ENCODE results near the gene PDLIM4.

The PDLIM4 gene

DNA sequence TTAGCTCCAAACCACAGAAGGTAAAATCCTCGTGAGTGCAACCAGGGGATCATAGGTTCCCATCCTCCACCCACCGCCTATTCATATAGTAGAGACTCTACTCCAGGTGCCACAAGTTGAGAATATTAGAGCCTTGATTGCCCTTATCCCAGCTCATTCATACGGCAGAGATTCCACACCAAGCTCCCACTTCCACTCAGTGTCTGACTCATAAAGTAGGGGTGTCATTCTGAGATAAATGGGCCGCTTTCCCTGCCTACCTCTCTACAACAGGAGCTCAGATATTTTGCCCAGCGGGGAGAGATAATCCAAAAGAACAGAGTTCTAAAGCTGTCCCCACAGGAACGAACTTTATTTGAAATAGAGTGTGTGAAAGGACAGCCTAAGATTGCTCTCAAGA is 46.1 kb downstream of the PDLIM4 start:
- H3K36me3 ChIP-seq (ENCODE audit: control insufficient read depth in 5 of 5, insufficient read depth in 5 of 5, low read length in 5 of 5): peaks cover 0 to 4% (median 0%) of the 10 kb centered on the region in 5 donors
- no peaks in the 10 kb centered on the region for H3K4me1 ChIP-seq (ENCODE audit: control insufficient read depth in 5 of 5, insufficient read depth in 5 of 5, low read length in 5 of 5)
- no peak overlapping the region for H3K9ac ChIP-seq (ENCODE audit: low read length in 5 of 5)
- H3K27me3 ChIP-seq (ENCODE audit: control insufficient read depth in 5 of 5, insufficient read depth in 4 of 5, low read length in 5 of 5): no peaks in the 10 kb centered on the region
- H3K9me3 ChIP-seq (ENCODE audit: control insufficient read depth in 5 of 5, low read length in 5 of 5): peaks cover 0 to 12% (median 4%) of the 10 kb centered on the region in 5 donors
- H3K4me3 ChIP-seq (ENCODE audit: low read depth in 1 of 5, low read length in 5 of 5): no peak overlapping the region
- H3K27ac ChIP-seq (ENCODE audit: low read depth, low read length): no peak overlapping the region

DNA sequence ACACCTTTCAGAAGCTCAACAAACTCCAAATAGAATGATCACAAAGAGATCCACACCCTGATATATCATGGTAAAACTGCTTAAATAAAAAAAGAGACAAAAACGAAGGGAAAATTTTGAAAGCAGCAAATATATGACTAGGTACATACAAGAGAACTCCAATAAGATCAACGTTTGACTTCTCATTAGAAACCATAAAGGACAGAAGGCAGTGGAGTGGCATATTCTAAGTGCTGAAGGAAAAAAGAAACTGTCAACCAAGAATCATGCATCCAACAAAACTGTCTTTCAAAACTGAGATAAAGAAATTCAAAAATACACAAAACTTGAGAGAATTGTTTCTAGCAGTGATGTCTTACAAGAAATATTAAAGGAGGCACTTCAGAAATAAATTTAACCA is 47.9 kb downstream of the PDLIM4 start:
- Histone ChIP-seq H3K36me3 (ENCODE audit: control insufficient read depth in 5 of 5, insufficient read depth in 5 of 5, low read length in 5 of 5) (peaks cover 0 to 4% (median 0%) of the 10 kb centered on the region in 5 donors), H3K27me3 (ENCODE audit: control insufficient read depth in 5 of 5, insufficient read depth in 4 of 5, low read length in 5 of 5) (no peaks in the 10 kb centered on the region), H3K9ac (ENCODE audit: low read length in 5 of 5) (no peak overlapping the region), H3K4me1 (ENCODE audit: control insufficient read depth in 5 of 5, insufficient read depth in 5 of 5, low read length in 5 of 5) (peaks cover 0 to 4% (median 1%) of the 10 kb centered on the region in 5 donors), H3K27ac (ENCODE audit: low read depth, low read length) (no peak overlapping the region), H3K9me3 (ENCODE audit: control insufficient read depth in 5 of 5, low read length in 5 of 5) (peaks cover 0 to 12% (median 4%) of the 10 kb centered on the region in 5 donors), H3K4me3 (ENCODE audit: low read depth in 1 of 5, low read length in 5 of 5) (no peak overlapping the region)

DNA sequence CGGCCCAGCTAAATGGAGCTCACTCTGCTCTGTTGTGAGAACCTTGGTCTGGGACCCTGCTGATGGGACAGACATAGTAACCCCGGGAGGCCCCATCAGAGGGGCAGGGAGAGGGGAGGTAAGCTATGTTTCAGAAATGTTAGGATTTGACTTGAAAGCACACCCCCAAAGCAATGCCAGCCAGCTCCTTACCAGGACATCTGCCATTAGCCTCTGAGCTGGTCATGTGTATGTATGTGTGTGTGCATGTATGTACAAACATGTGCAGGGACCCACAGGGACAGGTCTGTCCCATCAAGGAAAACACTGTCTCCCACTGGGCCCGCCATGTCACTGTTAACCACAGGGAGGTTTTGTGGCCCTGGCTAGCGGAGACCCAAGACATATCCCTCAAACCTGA is 51.2 kb downstream of the PDLIM4 start:
- H3K9me3 ChIP-seq (ENCODE audit: control insufficient read depth in 5 of 5, low read length in 5 of 5): peaks cover 0 to 12% (median 4%) of the 10 kb centered on the region in 5 donors
- peaks cover 0 to 8% (median 7%) of the 10 kb centered on the region in 5 donors for H3K4me1 ChIP-seq (ENCODE audit: control insufficient read depth in 5 of 5, insufficient read depth in 5 of 5, low read length in 5 of 5)
- no peak overlapping the region for H3K27ac ChIP-seq (ENCODE audit: low read depth, low read length)
- no peak overlapping the region for H3K4me3 ChIP-seq (ENCODE audit: low read depth in 1 of 5, low read length in 5 of 5)
- H3K27me3 ChIP-seq (ENCODE audit: control insufficient read depth in 5 of 5, insufficient read depth in 4 of 5, low read length in 5 of 5): no peaks in the 10 kb centered on the region
- no peak overlapping the region for H3K9ac ChIP-seq (ENCODE audit: low read length in 5 of 5)
- no peaks in the 10 kb centered on the region for H3K36me3 ChIP-seq (ENCODE audit: control insufficient read depth in 5 of 5, insufficient read depth in 5 of 5, low read length in 5 of 5)

DNA sequence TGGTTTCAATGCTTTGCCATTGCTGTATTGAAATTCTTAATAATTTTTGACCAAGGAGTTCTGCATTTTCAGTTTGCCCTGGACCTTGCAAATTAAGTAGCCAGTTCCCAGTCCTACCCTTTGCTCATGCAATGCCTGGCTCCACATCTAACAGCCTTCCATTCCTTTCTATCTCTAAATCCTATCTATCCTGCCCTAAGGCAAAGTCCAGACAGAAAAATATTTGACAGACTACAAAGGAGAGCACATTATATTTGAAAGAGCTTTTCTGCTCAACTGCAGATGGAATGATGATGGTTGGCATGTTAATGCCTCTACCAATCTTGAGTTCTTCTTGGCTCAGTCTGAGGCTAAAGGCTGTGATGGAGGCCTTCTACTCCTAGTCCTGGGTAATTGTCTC is 52.2 kb downstream of the PDLIM4 start:
- Histone ChIP-seq H3K9ac (ENCODE audit: low read length in 5 of 5) (no peak overlapping the region), H3K4me3 (ENCODE audit: low read depth in 1 of 5, low read length in 5 of 5) (no peak overlapping the region), H3K36me3 (ENCODE audit: control insufficient read depth in 5 of 5, insufficient read depth in 5 of 5, low read length in 5 of 5) (no peaks in the 10 kb centered on the region), H3K9me3 (ENCODE audit: control insufficient read depth in 5 of 5, low read length in 5 of 5) (peaks cover 0 to 5% (median 4%) of the 10 kb centered on the region in 5 donors), H3K27ac (ENCODE audit: low read depth, low read length) (no peak overlapping the region), H3K27me3 (ENCODE audit: control insufficient read depth in 5 of 5, insufficient read depth in 4 of 5, low read length in 5 of 5) (no peaks in the 10 kb centered on the region), H3K4me1 (ENCODE audit: control insufficient read depth in 5 of 5, insufficient read depth in 5 of 5, low read length in 5 of 5) (peaks cover 0 to 8% (median 7%) of the 10 kb centered on the region in 5 donors)

DNA sequence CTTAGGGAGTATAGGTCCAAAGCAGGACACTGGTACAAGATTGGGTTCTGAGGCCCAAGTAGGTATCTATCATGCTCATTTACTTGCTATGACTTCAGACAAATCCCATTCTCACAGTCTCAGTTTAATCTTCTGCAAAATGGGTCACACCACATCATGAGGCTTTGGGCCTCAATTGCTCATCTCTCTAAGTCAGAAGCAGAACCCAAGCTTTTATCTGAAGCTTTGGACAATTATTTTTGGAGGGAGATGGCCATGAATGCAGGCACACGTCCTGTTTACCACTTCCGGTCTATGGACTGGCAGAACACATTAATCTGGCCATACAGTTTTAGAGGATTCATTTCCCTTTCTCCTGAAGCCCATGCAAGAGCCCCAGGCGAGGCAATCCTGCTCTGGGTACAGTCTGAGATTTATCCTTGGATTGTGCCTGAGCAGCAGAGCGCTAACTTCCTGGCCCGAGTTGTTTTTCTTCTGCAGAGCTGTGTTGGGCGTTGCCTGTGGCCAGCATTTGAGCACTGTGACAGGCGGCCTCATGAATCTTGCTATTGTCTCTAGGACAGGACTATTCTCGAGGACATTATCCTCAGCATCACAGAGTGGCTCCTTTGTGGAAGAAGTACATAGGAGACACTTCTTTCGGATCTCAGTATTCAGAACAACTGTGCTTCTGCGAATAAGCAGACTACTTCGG is 52.8 kb downstream of the PDLIM4 start:
- Histone ChIP-seq H3K4me1 (ENCODE audit: control insufficient read depth in 5 of 5, insufficient read depth in 5 of 5, low read length in 5 of 5) (peaks cover 0 to 8% (median 7%) of the 10 kb centered on the region in 5 donors), H3K9ac (ENCODE audit: low read length in 5 of 5) (no peak overlapping the region), H3K36me3 (ENCODE audit: control insufficient read depth in 5 of 5, insufficient read depth in 5 of 5, low read length in 5 of 5) (no peaks in the 10 kb centered on the region), H3K27ac (ENCODE audit: low read depth, low read length) (no peak overlapping the region), H3K9me3 (ENCODE audit: control insufficient read depth in 5 of 5, low read length in 5 of 5) (peaks cover 0 to 5% (median 2%) of the 10 kb centered on the region in 5 donors), H3K4me3 (ENCODE audit: low read depth in 1 of 5, low read length in 5 of 5) (no peak overlapping the region), H3K27me3 (ENCODE audit: control insufficient read depth in 5 of 5, insufficient read depth in 4 of 5, low read length in 5 of 5) (no peaks in the 10 kb centered on the region)

DNA sequence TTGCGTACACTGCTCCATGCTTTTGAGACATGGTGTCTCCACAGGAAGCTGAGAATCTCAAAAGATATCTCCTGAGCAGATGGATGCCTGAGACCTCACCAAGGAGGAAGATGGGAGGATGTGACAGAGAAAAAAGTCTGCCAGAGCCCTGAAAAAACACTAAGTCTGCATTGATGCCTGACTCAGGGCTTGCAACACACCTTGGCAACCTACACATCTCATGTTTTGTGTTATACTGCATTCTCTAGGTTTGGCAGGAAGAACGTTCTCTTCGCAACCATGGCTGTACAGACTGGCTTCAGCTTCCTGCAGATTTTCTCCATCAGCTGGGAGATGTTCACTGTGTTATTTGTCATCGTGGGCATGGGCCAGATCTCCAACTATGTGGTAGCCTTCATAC is 55.9 kb downstream of the PDLIM4 start:
- Histone ChIP-seq H3K9me3 (ENCODE audit: control insufficient read depth in 5 of 5, low read length in 5 of 5) (no peaks in the 10 kb centered on the region), H3K4me3 (ENCODE audit: low read depth in 1 of 5, low read length in 5 of 5) (no peak overlapping the region), H3K36me3 (ENCODE audit: control insufficient read depth in 5 of 5, insufficient read depth in 5 of 5, low read length in 5 of 5) (peaks cover 0 to 7% (median 0%) of the 10 kb centered on the region in 5 donors), H3K9ac (ENCODE audit: low read length in 5 of 5) (no peak overlapping the region), H3K4me1 (ENCODE audit: control insufficient read depth in 5 of 5, insufficient read depth in 5 of 5, low read length in 5 of 5) (peaks cover 0 to 8% (median 7%) of the 10 kb centered on the region in 5 donors), H3K27me3 (ENCODE audit: control insufficient read depth in 5 of 5, insufficient read depth in 4 of 5, low read length in 5 of 5) (no peaks in the 10 kb centered on the region), H3K27ac (ENCODE audit: low read depth, low read length) (no peak overlapping the region)

DNA sequence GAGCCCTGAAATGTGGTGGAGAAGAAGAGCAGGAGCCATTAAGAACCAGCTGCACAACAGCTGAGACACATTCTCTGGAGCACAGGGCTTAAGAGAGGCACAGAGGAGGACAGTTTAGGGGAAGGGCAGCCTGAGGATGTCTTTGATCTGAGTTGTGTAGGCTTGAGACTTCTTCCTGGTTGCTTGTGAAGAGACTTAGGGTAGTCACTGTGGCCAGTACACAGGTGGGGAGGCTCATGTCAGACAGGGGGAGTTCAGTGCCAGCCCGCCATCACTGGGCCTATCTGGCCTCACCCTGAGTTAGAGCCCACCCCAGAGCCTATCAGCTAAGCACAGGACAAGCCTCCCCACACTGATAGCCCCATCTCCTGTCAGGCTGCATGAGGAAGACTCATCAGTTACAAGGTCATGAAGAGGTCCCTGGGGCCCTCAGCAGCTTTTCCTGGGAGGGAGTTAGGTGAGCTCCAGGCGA is 56.5 kb downstream of the PDLIM4 start:
- no peak overlapping the region for H3K9ac ChIP-seq (ENCODE audit: low read length in 5 of 5)
- H3K4me1 ChIP-seq (ENCODE audit: control insufficient read depth in 5 of 5, insufficient read depth in 5 of 5, low read length in 5 of 5): peaks cover 0 to 8% (median 7%) of the 10 kb centered on the region in 5 donors
- H3K9me3 ChIP-seq (ENCODE audit: control insufficient read depth in 5 of 5, low read length in 5 of 5): no peaks in the 10 kb centered on the region
- H3K27ac ChIP-seq (ENCODE audit: low read depth, low read length): no peak overlapping the region
- peaks cover 0 to 7% (median 0%) of the 10 kb centered on the region in 5 donors for H3K36me3 ChIP-seq (ENCODE audit: control insufficient read depth in 5 of 5, insufficient read depth in 5 of 5, low read length in 5 of 5)
- no peak overlapping the region for H3K4me3 ChIP-seq (ENCODE audit: low read depth in 1 of 5, low read length in 5 of 5)
- H3K27me3 ChIP-seq (ENCODE audit: control insufficient read depth in 5 of 5, insufficient read depth in 4 of 5, low read length in 5 of 5): no peaks in the 10 kb centered on the region

DNA sequence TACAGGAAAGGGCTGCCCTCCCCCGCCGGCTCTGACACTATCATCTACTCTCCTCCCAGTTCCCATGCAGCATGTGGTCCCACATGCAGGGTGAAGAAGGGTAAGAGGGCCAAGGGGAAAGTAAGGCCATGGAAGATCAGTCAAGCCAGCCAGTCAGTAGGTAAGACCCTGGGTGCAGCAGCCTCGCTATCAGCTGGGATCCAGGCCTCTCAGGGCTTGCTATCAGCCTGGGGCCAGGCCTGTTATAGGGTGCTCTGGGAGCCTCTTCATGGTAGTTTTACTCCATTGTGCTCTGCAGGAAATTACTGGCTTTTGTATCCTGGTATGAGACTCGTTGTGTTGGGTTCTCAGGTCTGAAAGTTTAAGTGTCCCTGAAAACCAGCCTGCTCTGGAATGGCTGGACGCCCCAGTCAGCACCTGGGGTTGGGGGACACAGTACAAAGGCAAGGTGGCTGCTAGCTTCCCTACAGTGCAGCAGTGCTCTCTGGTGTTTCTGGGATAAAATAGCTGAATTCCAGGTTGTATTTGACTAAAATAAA is 58.1 kb downstream of the PDLIM4 start:
- H3K27me3 ChIP-seq (ENCODE audit: control insufficient read depth in 5 of 5, insufficient read depth in 4 of 5, low read length in 5 of 5): no peaks in the 10 kb centered on the region
- H3K9me3 ChIP-seq (ENCODE audit: control insufficient read depth in 5 of 5, low read length in 5 of 5): no peaks in the 10 kb centered on the region
- H3K9ac ChIP-seq (ENCODE audit: low read length in 5 of 5): no peak overlapping the region
- H3K4me3 ChIP-seq (ENCODE audit: low read depth in 1 of 5, low read length in 5 of 5): no peak overlapping the region
- H3K4me1 ChIP-seq (ENCODE audit: control insufficient read depth in 5 of 5, insufficient read depth in 5 of 5, low read length in 5 of 5): peaks cover 0 to 5% (median 2%) of the 10 kb centered on the region in 5 donors
- H3K27ac ChIP-seq (ENCODE audit: low read depth, low read length): no peak overlapping the region
- peaks cover 0 to 7% (median 3%) of the 10 kb centered on the region in 5 donors for H3K36me3 ChIP-seq (ENCODE audit: control insufficient read depth in 5 of 5, insufficient read depth in 5 of 5, low read length in 5 of 5)

DNA sequence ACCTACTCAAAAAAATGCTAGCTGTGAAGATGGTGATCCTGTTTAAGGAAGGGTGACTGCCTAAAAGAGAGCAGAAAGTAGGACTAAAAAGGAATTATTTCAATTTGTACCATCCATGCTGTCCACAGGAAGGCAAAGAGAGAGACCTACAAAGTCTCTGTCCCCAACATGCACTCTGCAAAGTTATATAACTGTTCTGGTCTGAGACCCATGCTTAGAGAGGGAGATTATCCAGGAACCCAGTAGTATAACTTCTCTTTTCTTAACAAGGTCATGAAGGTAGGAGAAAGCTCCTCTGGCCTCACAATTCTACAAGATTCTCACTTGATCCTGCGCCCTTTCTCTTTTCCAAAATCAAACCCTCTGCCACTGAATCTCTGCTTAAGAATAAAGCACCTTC is 62.5 kb downstream of the PDLIM4 start:
- H3K36me3 ChIP-seq (ENCODE audit: control insufficient read depth in 5 of 5, insufficient read depth in 5 of 5, low read length in 5 of 5): peaks cover 0 to 17% (median 5%) of the 10 kb centered on the region in 5 donors
- H3K9ac ChIP-seq (ENCODE audit: low read length in 5 of 5): no peak overlapping the region
- H3K4me3 ChIP-seq (ENCODE audit: low read depth in 1 of 5, low read length in 5 of 5): no peak overlapping the region
- no peaks in the 10 kb centered on the region for H3K27me3 ChIP-seq (ENCODE audit: control insufficient read depth in 5 of 5, insufficient read depth in 4 of 5, low read length in 5 of 5)
- no peak overlapping the region for H3K27ac ChIP-seq (ENCODE audit: low read depth, low read length)
- no peaks in the 10 kb centered on the region for H3K9me3 ChIP-seq (ENCODE audit: control insufficient read depth in 5 of 5, low read length in 5 of 5)
- no peaks in the 10 kb centered on the region for H3K4me1 ChIP-seq (ENCODE audit: control insufficient read depth in 5 of 5, insufficient read depth in 5 of 5, low read length in 5 of 5)

DNA sequence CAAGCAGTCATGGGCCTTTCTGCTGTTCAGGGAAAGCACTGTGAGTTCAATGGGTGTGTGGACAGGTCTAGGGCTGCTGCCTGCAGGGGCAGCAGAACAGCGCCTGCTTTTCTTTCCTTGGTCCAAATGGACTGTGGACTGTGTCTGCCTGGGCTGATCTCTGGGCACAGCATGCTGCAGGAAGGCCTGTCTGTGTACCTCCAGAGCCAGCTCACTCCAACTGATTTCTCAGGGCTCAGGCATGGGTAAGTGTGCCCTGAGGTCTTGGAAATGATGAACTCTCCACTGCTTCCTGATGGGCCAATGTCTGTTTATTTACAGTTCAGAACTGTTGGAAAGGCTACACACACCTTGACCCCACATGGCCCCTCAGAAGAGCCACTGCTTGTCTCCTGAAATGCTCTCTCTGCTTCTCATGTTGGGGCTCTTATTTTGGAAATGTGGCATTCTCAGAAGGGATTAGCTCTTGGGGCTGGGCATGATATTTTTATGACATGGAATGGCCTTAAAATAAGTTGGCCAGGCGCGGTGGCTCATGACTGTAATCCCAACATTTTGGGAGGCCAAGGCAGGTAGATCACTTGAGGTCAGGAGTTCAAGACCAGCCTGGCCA is 63.7 kb downstream of the PDLIM4 start:
- H3K9me3 ChIP-seq (ENCODE audit: control insufficient read depth in 5 of 5, low read length in 5 of 5): no peaks in the 10 kb centered on the region
- peaks cover 0 to 17% (median 5%) of the 10 kb centered on the region in 5 donors for H3K36me3 ChIP-seq (ENCODE audit: control insufficient read depth in 5 of 5, insufficient read depth in 5 of 5, low read length in 5 of 5)
- no peaks in the 10 kb centered on the region for H3K27me3 ChIP-seq (ENCODE audit: control insufficient read depth in 5 of 5, insufficient read depth in 4 of 5, low read length in 5 of 5)
- peaks cover 0 to 6% (median 4%) of the 10 kb centered on the region in 5 donors for H3K4me1 ChIP-seq (ENCODE audit: control insufficient read depth in 5 of 5, insufficient read depth in 5 of 5, low read length in 5 of 5)
- no peak overlapping the region for H3K4me3 ChIP-seq (ENCODE audit: low read depth in 1 of 5, low read length in 5 of 5)
- no peak overlapping the region for H3K27ac ChIP-seq (ENCODE audit: low read depth, low read length)
- H3K9ac ChIP-seq (ENCODE audit: low read length in 5 of 5): no peak overlapping the region
